C4-2B (cell line): ENCODE results near the gene FASTKD2.
A peak's percentile ranks its signal among the peaks of the same experiment; 100 is the strongest.

Source experiments
- H3K27ac ChIP-seq: fragments of 450-650 bp; 2 replicates; pipeline ENCODE4 v1.5.1; 2017
- CTCF ChIP-seq: fragments of 450-650 bp; conservative IDR thresholded peaks from 2 replicates; pipeline ENCODE4 v1.5.1; 2017; ENCODE audit warnings: mild to moderate bottlenecking
- ZFX ChIP-seq: fragments of 450-650 bp; IDR thresholded peaks from 2 replicates; pipeline ENCODE4 v1.6.1; 2017

FASTKD2 gene

GRCh38 chr2:206824087-206824618, 58.7 kb downstream of the FASTKD2 start:
- TF ChIP-seq CTCF (no peak), ZFX (no peak)
- H3K27ac ChIP-seq, result peak overlapping the region; percentile 65; the same call in 1 of the 2 replicates

DNA sequence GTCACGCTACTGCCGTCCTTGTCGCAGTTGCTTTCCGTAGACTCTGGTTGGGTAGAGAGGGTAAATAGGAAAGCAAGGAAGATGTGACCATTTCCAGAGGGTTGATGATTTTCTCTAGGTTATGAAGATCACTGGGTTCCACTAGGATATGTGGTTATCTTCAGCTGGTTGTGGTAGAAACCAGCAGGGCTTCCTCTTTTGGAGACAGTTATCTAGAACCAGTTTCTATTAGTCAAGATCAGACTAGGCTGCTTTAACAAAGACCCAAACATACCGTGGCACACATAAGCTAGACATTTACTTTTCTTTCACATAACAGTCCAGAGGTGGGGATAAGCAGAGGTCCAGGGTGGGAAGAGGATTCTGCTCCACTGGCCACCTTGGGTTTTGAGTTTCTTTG, 59.6 kb downstream of the FASTKD2 start:
- no peak overlapping the region; the same call in 1 of the 2 replicates for H3K27ac ChIP-seq
- no peak for TF ChIP-seq ZFX
- no peak for TF ChIP-seq CTCF

GRCh38 chr2:206831442-206831995, 66.1 kb downstream of the FASTKD2 start:
- no peak for TF ChIP-seq CTCF
- no peak for TF ChIP-seq ZFX
- H3K27ac ChIP-seq, result no peak overlapping the region

GRCh38 chr2:206832873-206833272, 67.5 kb downstream of the FASTKD2 start:
- TF ChIP-seq CTCF, result no peak
- no peak for TF ChIP-seq ZFX
- H3K27ac ChIP-seq, result no peak overlapping the region

- H3K27ac ChIP-seq, result no peak overlapping the region
Observed at GRCh38 chr2:206833291-206833690, 67.9 kb downstream of the FASTKD2 start.

GRCh38 chr2:206836722-206837121, 71.3 kb downstream of the FASTKD2 start:
- TF ChIP-seq ZFX (no peak), CTCF (no peak)
- H3K27ac ChIP-seq, result no peak overlapping the region

More at GRCh38 chr2:206833291-206833690, 67.9 kb downstream of the FASTKD2 start:
- TF ChIP-seq CTCF, result no peak
- no peak for TF ChIP-seq ZFX

GRCh38 chr2:206837775-206838174, 72.4 kb downstream of the FASTKD2 start:
- TF ChIP-seq ZFX (no peak), CTCF (no peak)
- H3K27ac ChIP-seq, result no peak overlapping the region
